HL-60 (cell line): ENCODE results near the gene EIF1.

Source experiments
- CTCF ChIP-seq: IDR thresholded peaks from one replicate; pipeline ENCODE4 v1.5.1; 2011; ENCODE audit warnings: low read length, control low read depth, inconsistent platforms; ENCODE audit not compliant: insufficient read depth
- GABPA ChIP-seq: IDR thresholded peaks from 2 replicates; pipeline ENCODE4 v1.6.1; 2012; ENCODE audit warnings: low read depth
- SPI1 ChIP-seq: IDR thresholded peaks from 2 replicates; pipeline ENCODE4 v1.6.1; 2012; ENCODE audit warnings: low read depth, mild to moderate bottlenecking, borderline replicate concordance

- TF ChIP-seq SPI1 (no peak), CTCF (no peak), GABPA (no peak)
Observed at GRCh38 chr17:41723801-41724475, 35.3 kb downstream of the EIF1 start.
